ENCODE data around the gene DCD.
A peak's percentile ranks its signal among the peaks of the same experiment; 100 is the strongest.

DCD gene

DNA sequence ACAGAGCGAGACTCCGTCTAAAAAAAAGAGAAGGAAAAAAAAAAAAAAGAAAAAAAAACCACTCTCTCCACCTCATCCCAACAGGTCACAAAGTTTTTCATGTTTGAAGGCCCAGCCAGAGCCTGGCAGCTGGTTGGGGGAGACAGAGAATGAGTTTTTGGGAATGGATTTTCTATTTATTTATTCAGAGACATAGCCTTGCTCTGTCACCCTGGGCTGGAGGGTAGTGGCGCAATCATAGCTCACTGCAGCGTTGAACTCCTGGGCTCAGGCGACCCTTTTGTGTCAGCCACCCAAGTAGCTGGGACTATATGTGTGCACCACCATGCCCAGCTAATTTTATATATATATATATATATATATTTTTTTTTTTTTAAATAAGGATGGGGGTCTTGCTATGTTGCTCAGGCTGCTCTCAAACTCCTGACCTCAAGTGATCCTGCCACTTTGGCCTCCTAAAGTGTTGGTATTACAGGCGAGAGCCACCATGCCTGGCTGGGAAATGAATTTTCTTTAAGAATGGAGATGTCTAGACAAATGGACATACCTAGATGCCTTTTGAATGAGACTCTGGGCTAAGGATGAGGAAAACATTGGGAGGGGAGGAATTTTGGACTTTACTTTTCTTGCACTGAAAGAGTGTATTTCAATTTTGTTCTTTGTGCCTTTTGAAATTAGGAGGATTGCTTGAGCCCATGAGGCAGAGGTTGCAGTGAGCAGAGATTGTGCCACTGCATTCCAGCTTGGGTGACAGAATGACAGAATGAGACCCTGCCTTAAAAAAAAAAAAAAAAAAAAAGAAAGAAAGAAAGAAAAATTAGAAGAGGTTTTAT is 42.8 kb downstream of the DCD start:
- DNase-seq = no peak

DNA sequence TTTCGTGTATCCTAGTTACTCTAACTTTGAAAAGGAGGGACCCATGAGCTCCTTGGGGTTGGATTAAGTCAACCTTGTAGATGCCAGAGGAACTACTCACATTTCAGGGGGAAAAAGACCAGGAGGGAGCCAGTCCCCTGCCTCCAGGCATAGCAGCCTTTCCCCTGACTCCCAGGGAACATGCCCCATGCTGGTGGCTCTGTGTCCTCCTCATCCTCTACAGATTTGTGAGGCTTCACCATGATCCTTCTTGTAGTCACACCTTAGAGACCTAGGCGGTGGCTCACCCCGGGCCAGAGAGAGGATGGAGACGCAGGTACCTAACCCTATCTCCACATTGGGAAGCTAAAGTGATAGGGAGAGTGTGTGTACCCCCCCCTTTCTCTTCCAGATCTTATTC is 43.7 kb downstream of the DCD start:
- DNase-seq = no peak

DNA sequence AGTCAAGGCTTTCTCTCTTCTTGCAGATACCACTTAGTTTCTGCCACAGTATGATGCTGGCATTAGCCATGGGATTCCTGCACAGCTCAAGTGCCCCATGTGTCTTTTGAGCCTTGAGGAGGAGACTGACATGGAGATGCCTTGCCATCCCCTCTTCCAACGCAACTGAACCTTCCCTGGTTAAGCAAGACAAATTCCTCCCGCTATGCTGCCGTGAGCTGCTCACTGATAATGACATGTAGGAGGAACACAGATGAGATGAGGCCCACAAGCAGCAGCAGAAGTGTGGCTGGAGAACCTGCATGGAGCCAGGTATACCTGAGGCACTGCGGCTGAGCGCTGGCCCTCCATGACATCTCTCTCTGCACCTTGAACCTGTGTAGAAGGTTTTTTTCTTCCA is 44.3 kb downstream of the DCD start:
- no peak for DNase-seq

GRCh38 chr12:54603173-54603814 is 44.9 kb downstream of the DCD start:
- peak; percentile 76 to 82 for DNase-seq

DNA sequence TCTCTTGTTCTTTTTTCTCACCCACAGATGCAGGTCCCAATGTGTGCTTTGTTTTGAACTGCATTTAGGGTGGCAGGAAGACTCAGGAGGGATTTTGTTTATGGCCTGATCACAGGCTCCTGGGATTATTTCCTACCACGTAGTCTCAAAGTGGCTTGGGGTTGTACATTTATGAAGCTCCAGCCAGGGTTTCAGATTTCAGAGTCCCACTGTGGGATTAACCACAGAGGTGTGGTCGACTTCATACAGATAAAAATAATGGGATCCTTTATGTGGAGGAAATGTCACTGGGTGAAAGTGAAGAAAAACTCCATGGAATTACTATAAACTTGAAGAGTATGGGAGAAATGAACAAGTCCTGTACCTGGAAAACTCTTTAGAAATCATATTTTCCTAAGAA is 45.5 kb downstream of the DCD start:
- no peak for DNase-seq

- DNase-seq = peak; percentile 17 to 35
Observed at GRCh38 chr12:54601841-54602240, 46.3 kb downstream of the DCD start.

DNA sequence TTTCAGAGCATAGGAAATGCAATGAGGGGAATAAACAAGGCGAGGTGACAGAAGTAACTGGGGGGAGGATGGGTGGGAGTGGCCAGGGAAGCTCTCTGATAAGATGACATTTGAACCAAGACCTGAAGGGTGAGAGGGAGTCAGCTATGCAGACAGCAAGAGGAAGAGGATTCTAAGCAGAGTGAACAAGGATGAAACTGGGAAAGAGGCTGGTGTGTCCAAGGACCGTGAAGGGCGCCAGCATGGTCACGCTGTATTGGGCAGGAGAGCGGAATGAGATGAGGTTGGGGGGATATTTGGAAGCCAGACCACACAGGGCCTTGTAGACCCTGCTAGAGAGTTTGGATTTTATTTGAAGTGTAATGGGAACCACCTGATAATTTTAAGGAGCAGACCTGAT is 49.2 kb downstream of the DCD start:
- no peak for DNase-seq

GRCh38 chr12:54596526-54596946 is 51.6 kb downstream of the DCD start:
- DNase-seq = peak; percentile 58 to 60

GRCh38 chr12:54595471-54595870 is 52.7 kb downstream of the DCD start:
- no peak for DNase-seq

All from inflammatory macrophage (primary cell).